Fibroblast of the conjunctiva (primary cell): Measurements from ENCODE around the gene PAX7.
"Not testable (repeated sequence)": the region's sequence is repeated elsewhere in the genome, so short reads cannot be mapped to it uniquely, and the experiment has no call there.

Experiments used
- DNase-seq: peaks from one replicate; pipeline ENCODE4 v3.0.0-alpha.2; 2010; ENCODE audit warnings: low read depth

The PAX7 gene

GRCh38 chr1:18761948-18762840 is 131.5 kb downstream of the PAX7 start:
- no peak for DNase-seq

- DNase-seq, result no peak
Observed at GRCh38 chr1:18764362-18764761, 133.7 kb downstream of the PAX7 start.

- no peak for DNase-seq
Observed at GRCh38 chr1:18765725-18766124, 135.1 kb downstream of the PAX7 start.

- DNase-seq, result no peak
Observed at GRCh38 chr1:18766328-18766727, 135.7 kb downstream of the PAX7 start.

- DNase-seq, result not testable (repeated sequence)
Observed at GRCh38 chr1:18767576-18767975, 136.9 kb downstream of the PAX7 start.

- no peak for DNase-seq
Observed at GRCh38 chr1:18768086-18768485, 137.4 kb downstream of the PAX7 start.

- DNase-seq, result no peak
Observed at GRCh38 chr1:18769140-18769539, 138.5 kb downstream of the PAX7 start.

- DNase-seq, result no peak
Observed at GRCh38 chr1:18770799-18771198, 140.2 kb downstream of the PAX7 start.

GRCh38 chr1:18773753-18774152 is 143.1 kb downstream of the PAX7 start:
- DNase-seq, result no peak

- DNase-seq, result no peak
Observed at GRCh38 chr1:18775341-18775740, 144.7 kb downstream of the PAX7 start.

GRCh38 chr1:18776777-18777176 is 146.1 kb downstream of the PAX7 start:
- no peak for DNase-seq

- DNase-seq, result no peak
Observed at GRCh38 chr1:18778437-18778836, 147.8 kb downstream of the PAX7 start.

- no peak for DNase-seq
Observed at GRCh38 chr1:18781031-18781430, 150.4 kb downstream of the PAX7 start.

GRCh38 chr1:18783705-18784481 is 153.2 kb downstream of the PAX7 start:
- no peak for DNase-seq

GRCh38 chr1:18784482-18784831 is 153.8 kb downstream of the PAX7 start:
- DNase-seq, result no peak

GRCh38 chr1:18786149-18786548 is 155.5 kb downstream of the PAX7 start:
- no peak for DNase-seq

- no peak for DNase-seq
Observed at GRCh38 chr1:18787825-18788385, 157.3 kb downstream of the PAX7 start.

GRCh38 chr1:18789246-18789645 is 158.6 kb downstream of the PAX7 start:
- DNase-seq, result no peak

- DNase-seq, result no peak
Observed at GRCh38 chr1:18792747-18793146, 162.1 kb downstream of the PAX7 start.

- DNase-seq, result no peak
Observed at GRCh38 chr1:18793164-18793563, 162.5 kb downstream of the PAX7 start.

- no peak for DNase-seq
Observed at GRCh38 chr1:18794051-18794450, 163.4 kb downstream of the PAX7 start.

- DNase-seq, result no peak
Observed at GRCh38 chr1:18794561-18794960, 163.9 kb downstream of the PAX7 start.
